HAP-1 (cell line): ENCODE data around the gene MAPRE3.
"Not testable (repeated sequence)": the region's sequence is repeated elsewhere in the genome, so short reads cannot be mapped to it uniquely, and the experiment has no call there.

Experiments used
- DNase-seq, 2 experiments: peaks; one replicate each; pipeline ENCODE4 v3.0.0-alpha.2; 2016 to 2020; ENCODE audit warnings: low spot score in 2 of 2
- H3K27me3 ChIP-seq: fragments of 250-450 bp; sonication (Bioruptor Pico); 2 replicates; pipeline ENCODE4 v1.5.1; 2020; ENCODE audit warnings: low read depth, mild to moderate bottlenecking, moderate library complexity
- H3K36me3 ChIP-seq: fragments of 250-450 bp; sonication (Bioruptor Pico); replicated peaks from 2 replicates; pipeline ENCODE4 v1.5.1; 2020; ENCODE audit warnings: mild to moderate bottlenecking
- H3K4me1 ChIP-seq: fragments of 250-450 bp; sonication (Bioruptor Pico); 2 replicates; pipeline ENCODE4 v1.5.1; 2020; ENCODE audit warnings: mild to moderate bottlenecking
- H3K4me3 ChIP-seq: fragments of 250-450 bp; sonication (Bioruptor Pico); 2 replicates; pipeline ENCODE4 v1.5.1; 2020; ENCODE audit warnings: mild to moderate bottlenecking, moderate library complexity
- H3K9me3 ChIP-seq: fragments of 250-450 bp; sonication (Bioruptor Pico); 2 replicates; pipeline ENCODE4 v1.5.1; 2020; ENCODE audit warnings: mild to moderate bottlenecking, moderate library complexity
- in situ Hi-C: fragments of 300-500 bp; cut with MboI; formaldehyde crosslinking; loops from 3 replicates; pipeline ENCODE4 v1.14.3; 2020; ENCODE audit warnings: low sequenced_read_pairs, inconsistent platforms, mixed read lengths

Gene MAPRE3

GRCh38 chr2:27071277-27071989, 101.0 kb downstream of the MAPRE3 start, which contains the start of gene OST4:
Gene OST4 (minus strand): TSS chr2:27071654.
- in situ Hi-C loops: no loop called here
- H3K9me3 ChIP-seq: no peaks in the 10 kb centered on the region

GRCh38 chr2:27071990-27072830, 101.8 kb downstream of the MAPRE3 start:
- peaks cover 8% of the 10 kb centered on the region for H3K4me1 ChIP-seq
- peak overlapping the region; percentile 93 for H3K4me3 ChIP-seq
- DNase-seq: no peak
- in situ Hi-C loops: no loop called here
- H3K36me3 ChIP-seq: peaks cover 33% of the 10 kb centered on the region
- 0 out of 2 replicates have a peak, but pooled peaks cover 2% of the 10 kb centered on the region for H3K27me3 ChIP-seq
- no peaks in the 10 kb centered on the region for H3K9me3 ChIP-seq

More at GRCh38 chr2:27071277-27071989, 101.0 kb downstream of the MAPRE3 start, which contains the start of gene OST4:
- Histone ChIP-seq H3K4me1 (peaks cover 8% of the 10 kb centered on the region), H3K4me3 (peak within 1 kb of the TSS; percentile 93), H3K36me3 (peaks cover 35% of the 10 kb centered on the region), H3K27me3 (0 out of 2 replicates have a peak, but pooled peaks cover 2% of the 10 kb centered on the region)
- peak; percentile 76 to 92 for DNase-seq

- peaks cover 8% of the 10 kb centered on the region for H3K4me1 ChIP-seq
- H3K27me3 ChIP-seq: 0 out of 2 replicates have a peak, but pooled peaks cover 2% of the 10 kb centered on the region
- DNase-seq: no peak
- peaks cover 28% of the 10 kb centered on the region for H3K36me3 ChIP-seq
- H3K4me3 ChIP-seq: no peak overlapping the region; the same call in 1 of the 2 replicates
- no peaks in the 10 kb centered on the region for H3K9me3 ChIP-seq
- in situ Hi-C loops: no loop called here
These were observed 102.5 kb downstream of the MAPRE3 start for GRCh38 chr2:27072920-27073319.

GRCh38 chr2:27073782-27074181, 103.3 kb downstream of the MAPRE3 start:
- peaks cover 19% of the 10 kb centered on the region for H3K36me3 ChIP-seq
- 0 out of 2 replicates have a peak, but pooled peaks cover 2% of the 10 kb centered on the region for H3K27me3 ChIP-seq
- no peaks in the 10 kb centered on the region for H3K9me3 ChIP-seq
- peaks cover 8% of the 10 kb centered on the region for H3K4me1 ChIP-seq
- in situ Hi-C loops: no loop called here
- no peak overlapping the region for H3K4me3 ChIP-seq
- no peak for DNase-seq

- no peaks in the 10 kb centered on the region for H3K9me3 ChIP-seq
- H3K4me1 ChIP-seq: peaks cover 8% of the 10 kb centered on the region
- H3K4me3 ChIP-seq: no peak overlapping the region
- DNase-seq: no peak
- in situ Hi-C loops: no loop called here
- 0 out of 2 replicates have a peak, but pooled peaks cover 2% of the 10 kb centered on the region for H3K27me3 ChIP-seq
- peaks cover 10% of the 10 kb centered on the region for H3K36me3 ChIP-seq
These were observed 104.5 kb downstream of the MAPRE3 start for GRCh38 chr2:27074738-27075565.

GRCh38 chr2:27075566-27075871, 105.1 kb downstream of the MAPRE3 start:
- H3K36me3 ChIP-seq, in situ Hi-C loops, H3K4me1 ChIP-seq, H3K4me3 ChIP-seq, H3K27me3 ChIP-seq, H3K9me3 ChIP-seq, DNase-seq: not testable (repeated sequence)

- Histone ChIP-seq H3K36me3 (peaks cover 1% of the 10 kb centered on the region; the same call in 1 of the 2 replicates), H3K4me3 (no peak overlapping the region), H3K27me3 (0 out of 2 replicates have a peak, but pooled peaks cover 2% of the 10 kb centered on the region), H3K4me1 (peaks cover 3% of the 10 kb centered on the region), H3K9me3 (no peaks in the 10 kb centered on the region)
- in situ Hi-C loops: no loop called here
- no peak for DNase-seq
These were observed 105.9 kb downstream of the MAPRE3 start for GRCh38 chr2:27076323-27076722.
